Measurements from ENCODE around the gene LAMA4.

DNA sequence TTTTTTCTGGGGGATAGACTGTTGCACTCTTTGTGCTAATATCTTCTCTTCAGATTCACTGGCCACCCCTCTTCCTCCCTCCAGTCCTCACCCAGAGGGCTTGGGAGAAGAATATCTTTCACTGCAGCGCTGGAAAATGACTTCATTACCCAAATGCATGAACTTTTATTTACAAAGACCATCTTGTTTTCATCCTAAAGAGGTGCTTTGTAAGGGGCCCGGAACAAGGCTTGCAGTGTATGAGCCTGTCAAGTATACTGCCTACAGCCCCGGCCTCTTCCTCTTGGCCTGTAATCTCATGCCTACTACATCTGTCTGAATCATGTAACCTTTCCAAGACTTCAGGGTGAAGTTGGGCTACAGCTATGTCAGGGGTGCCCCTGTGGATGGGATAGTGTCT lies 554 bp upstream of the LAMA4 start:
- TF ChIP-seq CTCF (IDR thresholded peaks at IDR 0.05) (no peak), POLR2A (IDR thresholded peaks at IDR 0.05) (no peak), EP300 (IDR thresholded peaks at IDR 0.05) (no peak)

Data from ovary (tissue), 3 donors.